Measurements from ENCODE around the gene ENPP1. TPM values are rescaled to one million over a fixed set of nuclear protein-coding genes. Genes with fewer than 3 reads are reported as not detected.

The ENPP1 gene
- total RNA-seq, 3 donors from 2014 or later = 12.7 to 23.4 (median 21.2) TPM

- DNase-seq = peak in 2 of 3 donors; percentile 45 to 83
- H3K4me3 ChIP-seq = no peak overlapping the region
- intact Hi-C loops (cut with DNase I, micrococcal nuclease) = loop anchor here (2.0 to 10.0 kb wide), 2 partner anchors 237 to 291 kb away; no protein-coding TSS in a partner anchor
- peak; percentile 86 for ATAC-seq
- no peaks in the 10 kb centered on the region for H3K36me3 ChIP-seq (ENCODE audit: low read depth)
- H3K4me1 ChIP-seq (ENCODE audit: low read depth) = no peaks in the 10 kb centered on the region
- TF ChIP-seq CTCF (IDR thresholded peaks at IDR 0.05) = peak; percentile 14
- peaks cover 8% of the 10 kb centered on the region for H3K9me3 ChIP-seq
Observed at GRCh38 chr6:131923356-131923755, 115.5 kb downstream of the ENPP1 start.

- Histone ChIP-seq H3K36me3 (ENCODE audit: low read depth) (no peaks in the 10 kb centered on the region), H3K4me1 (ENCODE audit: low read depth) (no peaks in the 10 kb centered on the region), H3K4me3 (no peak overlapping the region), H3K9me3 (peaks cover 8% of the 10 kb centered on the region)
- ATAC-seq (peak; percentile 54), DNase-seq (no peak)
- TF ChIP-seq CTCF (IDR thresholded peaks at IDR 0.05) = peak; percentile 9
- intact Hi-C loops (cut with DNase I, micrococcal nuclease) = loop anchor here (5.0 to 10.0 kb wide), 2 partner anchors 290 to 292 kb away; no protein-coding TSS in a partner anchor
Observed at GRCh38 chr6:131924881-131925474, 117.2 kb downstream of the ENPP1 start.

- Histone ChIP-seq H3K4me1 (ENCODE audit: low read depth) (no peaks in the 10 kb centered on the region), H3K9me3 (no peaks in the 10 kb centered on the region), H3K4me3 (no peak overlapping the region), H3K36me3 (ENCODE audit: low read depth) (no peaks in the 10 kb centered on the region)
- no peak for TF ChIP-seq CTCF (IDR thresholded peaks at IDR 0.05)
- intact Hi-C loops (cut with DNase I, micrococcal nuclease) = loop anchor here (5.0 to 10.0 kb wide), 2 partner anchors 286 to 288 kb away; no protein-coding TSS in a partner anchor
- DNase-seq (no peak), ATAC-seq (no peak)
Observed at GRCh38 chr6:131929264-131929663, 121.4 kb downstream of the ENPP1 start.

- H3K4me3 ChIP-seq = no peak overlapping the region
- H3K9me3 ChIP-seq = no peaks in the 10 kb centered on the region
- ATAC-seq = no peak
- H3K4me1 ChIP-seq (ENCODE audit: low read depth) = no peaks in the 10 kb centered on the region
- TF ChIP-seq CTCF (IDR thresholded peaks at IDR 0.05) = no peak
- DNase-seq = no peak
- intact Hi-C loops (cut with DNase I, micrococcal nuclease) = loop anchor here (5.0 to 10.0 kb wide), 2 partner anchors 285 to 287 kb away; no protein-coding TSS in a partner anchor
- H3K36me3 ChIP-seq (ENCODE audit: low read depth) = no peaks in the 10 kb centered on the region
Observed at GRCh38 chr6:131929976-131930375, 122.2 kb downstream of the ENPP1 start.

GRCh38 chr6:131931063-131931750, 123.4 kb downstream of the ENPP1 start:
- DNase-seq (no peak), ATAC-seq (no peak)
- TF ChIP-seq CTCF (IDR thresholded peaks at IDR 0.05) = no peak
- intact Hi-C loops (cut with DNase I, micrococcal nuclease) = no loop called here
- Histone ChIP-seq H3K4me3 (no peak overlapping the region), H3K9me3 (no peaks in the 10 kb centered on the region), H3K4me1 (ENCODE audit: low read depth) (no peaks in the 10 kb centered on the region), H3K36me3 (ENCODE audit: low read depth) (no peaks in the 10 kb centered on the region)
